AG09319 (cell line): ENCODE results near the gene GNAZ.

Source experiments
- DNase-seq: peaks from one replicate; pipeline ENCODE4 v3.0.0-alpha.2; 2010; ENCODE audit warnings: low read depth; ENCODE audit errors: extremely low read depth
- TF ChIP-seq, protein P1 (sequence below): IDR thresholded peaks from 2 replicates; pipeline ENCODE4 v1.5.1; 2011; ENCODE audit warnings: low read depth, mild to moderate bottlenecking, inconsistent platforms, low read length, moderate library complexity

Gene GNAZ

DNA sequence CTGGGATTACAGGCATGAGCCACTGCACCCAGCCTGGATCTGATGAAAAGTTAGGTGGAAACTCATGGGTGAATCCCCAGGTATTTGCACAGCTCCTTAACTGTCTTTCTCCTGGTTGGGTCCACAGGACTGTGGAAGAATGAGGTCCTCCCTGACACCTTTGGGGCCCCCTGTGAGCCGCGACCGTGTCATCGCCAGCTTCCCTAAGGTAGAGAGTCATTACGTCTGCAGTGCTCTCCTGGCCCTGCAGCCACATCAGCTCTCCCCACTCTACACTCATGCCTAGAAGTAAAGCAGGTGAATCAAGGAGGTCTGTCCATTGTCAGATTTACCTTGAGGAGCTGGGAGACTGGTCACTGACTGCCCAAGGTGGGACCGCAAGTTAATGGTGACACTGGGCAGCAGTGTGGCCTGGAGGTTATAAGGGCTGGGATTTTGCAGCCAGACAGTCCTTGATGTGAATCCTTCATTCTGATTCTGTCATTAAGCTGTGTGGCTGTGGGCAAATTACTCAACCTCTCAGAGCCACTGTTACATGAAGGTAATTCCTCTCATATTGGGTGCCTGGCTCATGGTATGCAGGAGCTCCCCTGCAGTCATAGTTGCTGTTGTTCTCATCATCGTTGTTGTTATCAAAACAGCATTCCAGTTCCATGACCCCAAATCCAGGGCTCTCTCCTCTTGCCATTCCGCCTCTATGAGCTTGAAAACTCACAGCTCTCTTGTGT lies 76.3 kb downstream of the GNAZ start:
- TF ChIP-seq, protein P1, sequence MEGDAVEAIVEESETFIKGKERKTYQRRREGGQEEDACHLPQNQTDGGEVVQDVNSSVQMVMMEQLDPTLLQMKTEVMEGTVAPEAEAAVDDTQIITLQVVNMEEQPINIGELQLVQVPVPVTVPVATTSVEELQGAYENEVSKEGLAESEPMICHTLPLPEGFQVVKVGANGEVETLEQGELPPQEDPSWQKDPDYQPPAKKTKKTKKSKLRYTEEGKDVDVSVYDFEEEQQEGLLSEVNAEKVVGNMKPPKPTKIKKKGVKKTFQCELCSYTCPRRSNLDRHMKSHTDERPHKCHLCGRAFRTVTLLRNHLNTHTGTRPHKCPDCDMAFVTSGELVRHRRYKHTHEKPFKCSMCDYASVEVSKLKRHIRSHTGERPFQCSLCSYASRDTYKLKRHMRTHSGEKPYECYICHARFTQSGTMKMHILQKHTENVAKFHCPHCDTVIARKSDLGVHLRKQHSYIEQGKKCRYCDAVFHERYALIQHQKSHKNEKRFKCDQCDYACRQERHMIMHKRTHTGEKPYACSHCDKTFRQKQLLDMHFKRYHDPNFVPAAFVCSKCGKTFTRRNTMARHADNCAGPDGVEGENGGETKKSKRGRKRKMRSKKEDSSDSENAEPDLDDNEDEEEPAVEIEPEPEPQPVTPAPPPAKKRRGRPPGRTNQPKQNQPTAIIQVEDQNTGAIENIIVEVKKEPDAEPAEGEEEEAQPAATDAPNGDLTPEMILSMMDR = no peak
- DNase-seq = no peak

DNA sequence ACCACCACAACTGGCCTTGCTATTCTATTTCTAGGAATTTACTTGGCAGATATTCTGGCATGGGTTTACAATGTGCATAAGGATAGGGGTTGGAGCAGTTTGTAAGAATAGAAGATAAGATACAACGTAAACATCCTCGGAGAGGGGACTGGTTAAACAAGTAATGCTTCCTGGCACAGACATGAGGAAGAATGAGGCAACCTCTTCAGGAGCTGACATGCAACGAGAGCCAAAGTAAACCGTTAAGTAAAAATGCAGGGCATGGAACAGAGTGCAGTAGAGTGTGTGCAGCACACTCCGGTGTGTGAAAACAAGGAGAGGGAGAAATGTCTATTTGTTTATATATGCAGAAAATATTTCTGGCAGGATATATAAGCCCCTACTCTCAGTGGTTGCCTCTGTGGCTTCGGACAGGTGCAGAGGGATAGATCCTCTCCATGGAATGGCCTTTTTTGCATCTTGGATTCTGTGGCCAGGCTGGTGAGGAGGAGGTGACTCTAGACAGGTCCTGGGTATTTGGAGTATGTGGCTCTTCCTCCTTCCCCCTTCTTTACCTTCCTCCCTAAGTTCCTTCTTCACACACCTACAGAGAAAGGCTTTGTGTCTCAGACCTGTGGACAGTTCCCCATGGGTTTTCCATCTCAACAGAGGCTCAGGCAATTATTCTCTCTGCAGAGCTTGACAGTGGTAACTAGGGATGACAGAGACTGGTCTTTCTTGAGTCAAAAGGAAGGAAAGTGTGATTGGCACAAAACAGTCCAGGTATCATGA lies 77.5 kb downstream of the GNAZ start:
- DNase-seq = no peak
- TF ChIP-seq, protein P1 = no peak

DNA sequence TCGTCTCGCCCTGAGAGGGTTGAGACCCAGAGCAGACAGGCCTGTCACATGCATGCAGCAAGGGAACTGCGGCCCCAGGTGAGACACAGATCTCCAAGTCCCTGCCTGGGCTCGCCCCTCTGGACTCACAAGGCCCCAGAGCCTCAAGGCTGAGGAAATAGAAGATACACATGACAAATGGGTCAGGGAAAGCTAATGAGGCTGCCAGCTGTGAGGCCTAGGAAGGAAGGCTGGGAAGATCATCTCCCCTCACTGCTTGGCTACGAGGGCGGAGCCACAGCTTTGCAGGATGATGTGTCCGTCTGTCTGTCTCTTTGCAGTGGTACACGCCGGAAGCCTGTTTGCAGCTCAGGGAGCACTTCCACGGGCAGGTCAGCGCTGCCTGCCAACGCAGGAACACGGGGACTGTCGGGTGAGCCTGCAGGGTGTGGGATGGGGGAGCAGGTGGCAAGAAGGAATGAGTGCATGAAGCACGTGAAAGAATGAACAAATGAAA lies 79.5 kb downstream of the GNAZ start:
- no peak for DNase-seq
- TF ChIP-seq, protein P1 = no peak

DNA sequence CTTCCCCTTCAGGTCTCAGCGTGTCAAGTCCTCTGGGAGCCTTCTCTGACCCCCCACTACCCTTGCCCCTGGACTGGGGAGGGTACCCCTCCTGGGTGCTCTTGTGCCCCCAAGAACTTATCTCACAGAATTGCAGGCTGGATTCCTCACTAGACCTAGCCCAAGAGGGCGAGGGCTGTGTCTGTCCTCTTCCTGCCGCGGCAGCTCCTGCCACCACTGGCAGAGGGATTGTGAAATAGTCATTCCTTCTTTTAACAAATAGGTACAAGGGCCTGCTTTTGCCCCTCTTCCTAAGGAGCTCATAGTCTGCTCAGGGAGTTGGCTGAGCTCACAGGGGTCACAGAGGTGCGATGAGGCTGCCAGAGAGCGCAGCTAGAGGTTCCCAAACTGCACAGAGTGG lies 80.4 kb downstream of the GNAZ start:
- no peak for DNase-seq
- TF ChIP-seq, protein P1 = no peak

DNA sequence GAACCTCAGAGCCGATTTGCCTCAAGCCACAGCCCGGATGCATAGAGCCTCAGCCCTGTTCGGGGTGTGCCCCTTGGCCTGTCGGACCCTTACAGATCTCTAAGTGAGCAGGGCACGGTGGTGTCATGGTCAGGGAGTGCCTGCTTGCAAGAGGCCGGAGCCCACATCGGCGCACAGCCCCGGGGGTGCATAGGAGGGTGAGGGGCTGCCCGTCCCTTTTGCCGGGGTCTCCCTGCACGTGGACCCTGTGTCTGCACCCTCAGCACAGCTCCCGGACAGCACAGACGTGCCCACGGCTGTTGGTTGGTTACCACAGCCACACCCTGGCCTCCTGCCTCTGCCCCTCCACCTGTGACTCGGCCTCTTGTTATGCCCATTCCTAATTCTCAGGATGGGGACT lies 81.5 kb downstream of the GNAZ start:
- TF ChIP-seq, protein P1 = no peak
- DNase-seq = no peak

DNA sequence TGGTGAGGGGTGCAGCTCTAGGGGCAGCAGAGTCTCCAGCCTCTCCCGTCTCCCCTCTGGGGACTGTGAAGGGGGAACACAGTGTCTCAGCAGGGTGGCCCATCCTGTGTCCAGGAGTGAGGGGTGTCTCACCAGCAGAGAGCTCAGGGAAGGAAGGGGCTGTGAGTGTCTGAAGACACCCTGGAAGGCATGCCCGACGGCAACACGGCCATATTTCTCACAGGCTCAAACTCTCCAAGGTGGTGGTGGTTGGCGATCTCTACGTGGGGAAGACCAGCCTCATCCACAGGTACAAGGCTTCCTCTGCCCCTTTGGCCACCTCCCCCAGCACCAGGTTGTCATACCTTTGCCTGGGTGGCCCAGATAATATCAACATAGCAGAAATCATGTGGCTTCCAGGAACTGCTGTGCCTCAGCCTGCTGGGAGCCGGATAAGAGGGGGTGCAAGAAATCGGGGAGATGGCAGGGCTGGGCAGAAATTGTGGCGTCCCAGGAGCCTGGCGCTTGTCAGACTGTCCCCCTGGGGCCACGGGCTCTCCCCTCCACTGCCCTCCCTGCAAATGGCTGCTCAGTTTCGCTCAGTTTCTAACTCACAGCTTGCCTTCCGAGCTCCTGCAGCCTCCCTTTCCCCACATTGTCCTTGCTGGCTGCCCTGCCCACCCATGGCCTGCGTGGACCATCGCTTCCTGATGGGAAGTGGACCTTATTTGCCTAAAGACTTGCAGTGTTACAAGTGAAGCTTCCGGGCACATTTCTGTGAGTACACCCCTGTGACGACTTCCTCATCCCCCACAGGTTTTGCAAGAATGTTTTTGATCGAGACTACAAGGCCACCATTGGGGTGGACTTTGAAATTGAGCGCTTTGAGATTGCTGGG lies 82.2 kb downstream of the GNAZ start:
- DNase-seq = no peak
- TF ChIP-seq, protein P1 = no peak
